GM23338 (cell line): ENCODE data around the gene SNPH. TPM values are rescaled to one million over a fixed set of nuclear protein-coding genes. Genes with fewer than 3 reads are reported as not detected.
A peak's percentile ranks its signal among the peaks of the same experiment; 100 is the strongest.

Experiments used
- ATAC-seq: fragments of 200-7000 bp; cut with Tn5 transposase; 3 replicates; pipeline ENCODE4 v1.9.1; 2020
- DNase-seq: peaks from one replicate; pipeline ENCODE4 v3.0.0-alpha.2; 2015; ENCODE audit warnings: low spot score
- H2AFZ ChIP-seq: fragments of 200-600 bp; sonication (generic); 2 replicates; pipeline ENCODE4 v1.8.0; 2016; ENCODE audit warnings: antibody characterized with exemption, mild to moderate bottlenecking, moderate library complexity
- H3F3A ChIP-seq: fragments of 200-600 bp; sonication (generic); replicated peaks from 2 replicates; pipeline ENCODE4 v1.8.0; 2017; ENCODE audit warnings: antibody characterized with exemption, mixed run types, low read depth
- H3K27ac ChIP-seq: fragments of 200-600 bp; sonication (generic); 2 replicates; pipeline ENCODE4 v1.6.1; 2016; ENCODE audit warnings: low read depth
- H3K27me3 ChIP-seq: fragments of 200-600 bp; sonication (generic); 2 replicates; pipeline ENCODE4 v1.8.0; 2016; ENCODE audit warnings: mild to moderate bottlenecking, mixed run types, moderate library complexity; ENCODE audit not compliant: insufficient read depth
- H3K36me3 ChIP-seq: fragments of 200-600 bp; sonication (generic); 2 replicates; pipeline ENCODE4 v1.8.0; 2016; ENCODE audit warnings: mild to moderate bottlenecking; ENCODE audit not compliant: insufficient read depth
- H3K4me1 ChIP-seq: fragments of 200-600 bp; sonication (generic); 2 replicates; pipeline ENCODE4 v1.8.0; 2016; ENCODE audit warnings: mild to moderate bottlenecking, moderate library complexity; ENCODE audit not compliant: insufficient read depth
- H3K4me2 ChIP-seq: fragments of 200-600 bp; sonication (generic); 2 replicates; pipeline ENCODE4 v1.7.1; 2017; ENCODE audit warnings: mixed run types
- H3K4me3 ChIP-seq: fragments of 200-600 bp; sonication (generic); 2 replicates; pipeline ENCODE4 v1.6.1; 2016; ENCODE audit warnings: mixed run types
- H3K79me2 ChIP-seq: fragments of 200-600 bp; sonication (generic); replicated peaks from 2 replicates; pipeline ENCODE4 v1.8.0; 2017; ENCODE audit warnings: mild to moderate bottlenecking; ENCODE audit not compliant: insufficient read depth
- H3K9me2 ChIP-seq: fragments of 200-600 bp; sonication (generic); 2 replicates; pipeline ENCODE4 v1.8.0; 2017; ENCODE audit not compliant: insufficient read depth
- H4K20me1 ChIP-seq: fragments of 200-600 bp; sonication (generic); replicated peaks from 2 replicates; pipeline ENCODE4 v1.8.0; 2017; ENCODE audit warnings: mild to moderate bottlenecking; ENCODE audit not compliant: insufficient read depth
- H3K27ac Mint-ChIP-seq: 2 replicates; pipeline ENCODE4 v1.8.0; 2020; ENCODE audit warnings: inconsistent platforms, mild to moderate bottlenecking, moderate library complexity, mixed read lengths
- H3K27me3 Mint-ChIP-seq: 3 replicates; pipeline ENCODE4 v1.8.0; 2022; ENCODE audit warnings: low read depth, mild to moderate bottlenecking, moderate library complexity, mixed read lengths, inconsistent platforms; ENCODE audit not compliant: insufficient read depth, poor library complexity
- H3K36me3 Mint-ChIP-seq: 3 replicates; pipeline ENCODE4 v1.8.0; 2021; ENCODE audit warnings: low read depth, mild to moderate bottlenecking, inconsistent platforms, moderate library complexity, mixed read lengths
- H3K4me1 Mint-ChIP-seq: 3 replicates; pipeline ENCODE4 v1.8.0; 2020; ENCODE audit warnings: mild to moderate bottlenecking, inconsistent platforms, mixed read lengths
- H3K4me3 Mint-ChIP-seq: 3 replicates; pipeline ENCODE4 v1.8.0; 2021; ENCODE audit warnings: moderate library complexity, mild to moderate bottlenecking, inconsistent platforms, mixed read lengths
- H3K9me3 Mint-ChIP-seq: 3 replicates; pipeline ENCODE4 v1.8.0; 2020; ENCODE audit warnings: moderate library complexity, mild to moderate bottlenecking, inconsistent platforms, mixed read lengths
- CREB1 ChIP-seq: fragments of 250-450 bp; sonication (Bioruptor Pico); IDR thresholded peaks from 2 replicates; pipeline ENCODE4 v1.5.0; 2020; ENCODE audit warnings: low read depth, mild to moderate bottlenecking, moderate library complexity
- ETS1 ChIP-seq: IDR thresholded peaks from 2 replicates; pipeline ENCODE4 v1.6.1; 2016; ENCODE audit warnings: antibody characterized with exemption
- EZH2 ChIP-seq: fragments of 200-600 bp; sonication (generic); IDR thresholded peaks from one replicate; pipeline ENCODE4 v1.8.0; 2017; ENCODE audit warnings: antibody characterized with exemption, mild to moderate bottlenecking, low read depth; ENCODE audit not compliant: unreplicated experiment
- EZH2phosphoT487 ChIP-seq: fragments of 200-600 bp; sonication (generic); IDR thresholded peaks from one replicate; pipeline ENCODE4 v1.8.1; 2018; ENCODE audit warnings: antibody characterized with exemption; ENCODE audit not compliant: unreplicated experiment
- JUNB ChIP-seq: IDR thresholded peaks from one replicate; pipeline ENCODE4 v1.6.1; 2016; ENCODE audit warnings: antibody characterized with exemption; ENCODE audit not compliant: unreplicated experiment
- NANOG ChIP-seq: IDR thresholded peaks from 2 replicates; pipeline ENCODE4 v1.6.1; 2016; ENCODE audit warnings: antibody characterized with exemption, borderline replicate concordance
- POLR2AphosphoS5 ChIP-seq: IDR thresholded peaks from 2 replicates; pipeline ENCODE4 v1.6.1; 2016; ENCODE audit warnings: antibody characterized with exemption, low read depth
- STAT1 ChIP-seq: IDR thresholded peaks from one replicate; pipeline ENCODE4 v1.6.1; 2016; ENCODE audit warnings: antibody characterized with exemption; ENCODE audit not compliant: unreplicated experiment
- ZNF114 ChIP-seq: fragments of 250-450 bp; sonication (Bioruptor Pico); IDR thresholded peaks from 2 replicates; pipeline ENCODE4 v1.5.0; 2020; ENCODE audit warnings: mild to moderate bottlenecking, moderate library complexity
- ZNF331 ChIP-seq: fragments of 250-450 bp; sonication (Bioruptor Pico); IDR thresholded peaks from 2 replicates; pipeline ENCODE4 v1.5.0; 2020; ENCODE audit warnings: low read depth, mild to moderate bottlenecking, moderate library complexity
- polyA plus RNA-seq: library from polyadenylated mRNA; unstranded; fragments of >200 nt; fragmentation: Nextera tagmentation; extraction: Ambion mirVana; gene quantifications from 2 replicates; pipeline ENCODE4 v1.2.1, GENCODE V29; 2016
- total RNA-seq: library from RNA; depleted of rRNA; stranded (reverse); fragments of >200 nt; shearing (Covaris generic); gene quantifications from 2 replicates; pipeline ENCODE4 v1.2.3, GENCODE V29; 2014
- TF ChIP-seq, protein P1 (sequence below): IDR thresholded peaks from one replicate; pipeline ENCODE4 v1.6.1; 2018; ENCODE audit warnings: antibody characterized with exemption; ENCODE audit not compliant: unreplicated experiment
- TF ChIP-seq, protein P2 (sequence below), 2 experiments: fragments of 200-600 bp in 1 of 2; sonication (generic) in 1 of 2; conservative IDR thresholded peaks; 2 replicates each; pipeline versions ENCODE4 v1.5.1 to v1.6.1; 2016 to 2017; ENCODE audit warnings: antibody characterized with exemption in 2 of 2, low read depth in 2 of 2, mild to moderate bottlenecking in 2 of 2, moderate library complexity in 1 of 2
- TF ChIP-seq, protein P3 (sequence below): fragments of 250-450 bp; sonication (Bioruptor Pico); IDR thresholded peaks from 2 replicates; pipeline ENCODE4 v1.5.0; 2020; ENCODE audit warnings: mild to moderate bottlenecking, moderate library complexity

SNPH gene
- total and polyA plus RNA-seq, 2 experiments from 2014 or later = 1.5 to 5.8 TPM

- H3K4me2 ChIP-seq = no peak overlapping the region
- ATAC-seq = peak; percentile 42; the same call in 2 of the 3 replicates
- no peaks in the 10 kb centered on the region for H3K4me1 ChIP-seq
- Mint-ChIP-seq H3K36me3 (no peaks in the 10 kb centered on the region), H3K27ac (no peak overlapping the region), H3K4me3 (no peak overlapping the region), H3K27me3 (peaks cover 5% of the 10 kb centered on the region), H3K4me1 (peaks cover 2% of the 10 kb centered on the region; the same call in 2 of the 3 replicates), H3K9me3 (no peaks in the 10 kb centered on the region)
- no peaks in the 10 kb centered on the region for H3K36me3 ChIP-seq
- no peak overlapping the region for H2AFZ ChIP-seq
- DNase-seq = no peak
- no peaks in the 10 kb centered on the region for H4K20me1 ChIP-seq
- H3K9me2 ChIP-seq = no peaks in the 10 kb centered on the region
- no peak overlapping the region for H3K27ac ChIP-seq
- no peak for TF ChIP-seq POLR2AphosphoS5
- TF ChIP-seq, protein P1, sequence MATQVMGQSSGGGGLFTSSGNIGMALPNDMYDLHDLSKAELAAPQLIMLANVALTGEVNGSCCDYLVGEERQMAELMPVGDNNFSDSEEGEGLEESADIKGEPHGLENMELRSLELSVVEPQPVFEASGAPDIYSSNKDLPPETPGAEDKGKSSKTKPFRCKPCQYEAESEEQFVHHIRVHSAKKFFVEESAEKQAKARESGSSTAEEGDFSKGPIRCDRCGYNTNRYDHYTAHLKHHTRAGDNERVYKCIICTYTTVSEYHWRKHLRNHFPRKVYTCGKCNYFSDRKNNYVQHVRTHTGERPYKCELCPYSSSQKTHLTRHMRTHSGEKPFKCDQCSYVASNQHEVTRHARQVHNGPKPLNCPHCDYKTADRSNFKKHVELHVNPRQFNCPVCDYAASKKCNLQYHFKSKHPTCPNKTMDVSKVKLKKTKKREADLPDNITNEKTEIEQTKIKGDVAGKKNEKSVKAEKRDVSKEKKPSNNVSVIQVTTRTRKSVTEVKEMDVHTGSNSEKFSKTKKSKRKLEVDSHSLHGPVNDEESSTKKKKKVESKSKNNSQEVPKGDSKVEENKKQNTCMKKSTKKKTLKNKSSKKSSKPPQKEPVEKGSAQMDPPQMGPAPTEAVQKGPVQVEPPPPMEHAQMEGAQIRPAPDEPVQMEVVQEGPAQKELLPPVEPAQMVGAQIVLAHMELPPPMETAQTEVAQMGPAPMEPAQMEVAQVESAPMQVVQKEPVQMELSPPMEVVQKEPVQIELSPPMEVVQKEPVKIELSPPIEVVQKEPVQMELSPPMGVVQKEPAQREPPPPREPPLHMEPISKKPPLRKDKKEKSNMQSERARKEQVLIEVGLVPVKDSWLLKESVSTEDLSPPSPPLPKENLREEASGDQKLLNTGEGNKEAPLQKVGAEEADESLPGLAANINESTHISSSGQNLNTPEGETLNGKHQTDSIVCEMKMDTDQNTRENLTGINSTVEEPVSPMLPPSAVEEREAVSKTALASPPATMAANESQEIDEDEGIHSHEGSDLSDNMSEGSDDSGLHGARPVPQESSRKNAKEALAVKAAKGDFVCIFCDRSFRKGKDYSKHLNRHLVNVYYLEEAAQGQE = no peak
- TF ChIP-seq STAT1 = no peak
- TF ChIP-seq, protein P2, sequence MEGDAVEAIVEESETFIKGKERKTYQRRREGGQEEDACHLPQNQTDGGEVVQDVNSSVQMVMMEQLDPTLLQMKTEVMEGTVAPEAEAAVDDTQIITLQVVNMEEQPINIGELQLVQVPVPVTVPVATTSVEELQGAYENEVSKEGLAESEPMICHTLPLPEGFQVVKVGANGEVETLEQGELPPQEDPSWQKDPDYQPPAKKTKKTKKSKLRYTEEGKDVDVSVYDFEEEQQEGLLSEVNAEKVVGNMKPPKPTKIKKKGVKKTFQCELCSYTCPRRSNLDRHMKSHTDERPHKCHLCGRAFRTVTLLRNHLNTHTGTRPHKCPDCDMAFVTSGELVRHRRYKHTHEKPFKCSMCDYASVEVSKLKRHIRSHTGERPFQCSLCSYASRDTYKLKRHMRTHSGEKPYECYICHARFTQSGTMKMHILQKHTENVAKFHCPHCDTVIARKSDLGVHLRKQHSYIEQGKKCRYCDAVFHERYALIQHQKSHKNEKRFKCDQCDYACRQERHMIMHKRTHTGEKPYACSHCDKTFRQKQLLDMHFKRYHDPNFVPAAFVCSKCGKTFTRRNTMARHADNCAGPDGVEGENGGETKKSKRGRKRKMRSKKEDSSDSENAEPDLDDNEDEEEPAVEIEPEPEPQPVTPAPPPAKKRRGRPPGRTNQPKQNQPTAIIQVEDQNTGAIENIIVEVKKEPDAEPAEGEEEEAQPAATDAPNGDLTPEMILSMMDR (conservative IDR thresholded peaks at IDR 0.05; ENCODE audit: low read depth in 2 of 2) = no peak
- no peak for TF ChIP-seq EZH2
- no peak for TF ChIP-seq EZH2phosphoT487
- TF ChIP-seq, protein P3, sequence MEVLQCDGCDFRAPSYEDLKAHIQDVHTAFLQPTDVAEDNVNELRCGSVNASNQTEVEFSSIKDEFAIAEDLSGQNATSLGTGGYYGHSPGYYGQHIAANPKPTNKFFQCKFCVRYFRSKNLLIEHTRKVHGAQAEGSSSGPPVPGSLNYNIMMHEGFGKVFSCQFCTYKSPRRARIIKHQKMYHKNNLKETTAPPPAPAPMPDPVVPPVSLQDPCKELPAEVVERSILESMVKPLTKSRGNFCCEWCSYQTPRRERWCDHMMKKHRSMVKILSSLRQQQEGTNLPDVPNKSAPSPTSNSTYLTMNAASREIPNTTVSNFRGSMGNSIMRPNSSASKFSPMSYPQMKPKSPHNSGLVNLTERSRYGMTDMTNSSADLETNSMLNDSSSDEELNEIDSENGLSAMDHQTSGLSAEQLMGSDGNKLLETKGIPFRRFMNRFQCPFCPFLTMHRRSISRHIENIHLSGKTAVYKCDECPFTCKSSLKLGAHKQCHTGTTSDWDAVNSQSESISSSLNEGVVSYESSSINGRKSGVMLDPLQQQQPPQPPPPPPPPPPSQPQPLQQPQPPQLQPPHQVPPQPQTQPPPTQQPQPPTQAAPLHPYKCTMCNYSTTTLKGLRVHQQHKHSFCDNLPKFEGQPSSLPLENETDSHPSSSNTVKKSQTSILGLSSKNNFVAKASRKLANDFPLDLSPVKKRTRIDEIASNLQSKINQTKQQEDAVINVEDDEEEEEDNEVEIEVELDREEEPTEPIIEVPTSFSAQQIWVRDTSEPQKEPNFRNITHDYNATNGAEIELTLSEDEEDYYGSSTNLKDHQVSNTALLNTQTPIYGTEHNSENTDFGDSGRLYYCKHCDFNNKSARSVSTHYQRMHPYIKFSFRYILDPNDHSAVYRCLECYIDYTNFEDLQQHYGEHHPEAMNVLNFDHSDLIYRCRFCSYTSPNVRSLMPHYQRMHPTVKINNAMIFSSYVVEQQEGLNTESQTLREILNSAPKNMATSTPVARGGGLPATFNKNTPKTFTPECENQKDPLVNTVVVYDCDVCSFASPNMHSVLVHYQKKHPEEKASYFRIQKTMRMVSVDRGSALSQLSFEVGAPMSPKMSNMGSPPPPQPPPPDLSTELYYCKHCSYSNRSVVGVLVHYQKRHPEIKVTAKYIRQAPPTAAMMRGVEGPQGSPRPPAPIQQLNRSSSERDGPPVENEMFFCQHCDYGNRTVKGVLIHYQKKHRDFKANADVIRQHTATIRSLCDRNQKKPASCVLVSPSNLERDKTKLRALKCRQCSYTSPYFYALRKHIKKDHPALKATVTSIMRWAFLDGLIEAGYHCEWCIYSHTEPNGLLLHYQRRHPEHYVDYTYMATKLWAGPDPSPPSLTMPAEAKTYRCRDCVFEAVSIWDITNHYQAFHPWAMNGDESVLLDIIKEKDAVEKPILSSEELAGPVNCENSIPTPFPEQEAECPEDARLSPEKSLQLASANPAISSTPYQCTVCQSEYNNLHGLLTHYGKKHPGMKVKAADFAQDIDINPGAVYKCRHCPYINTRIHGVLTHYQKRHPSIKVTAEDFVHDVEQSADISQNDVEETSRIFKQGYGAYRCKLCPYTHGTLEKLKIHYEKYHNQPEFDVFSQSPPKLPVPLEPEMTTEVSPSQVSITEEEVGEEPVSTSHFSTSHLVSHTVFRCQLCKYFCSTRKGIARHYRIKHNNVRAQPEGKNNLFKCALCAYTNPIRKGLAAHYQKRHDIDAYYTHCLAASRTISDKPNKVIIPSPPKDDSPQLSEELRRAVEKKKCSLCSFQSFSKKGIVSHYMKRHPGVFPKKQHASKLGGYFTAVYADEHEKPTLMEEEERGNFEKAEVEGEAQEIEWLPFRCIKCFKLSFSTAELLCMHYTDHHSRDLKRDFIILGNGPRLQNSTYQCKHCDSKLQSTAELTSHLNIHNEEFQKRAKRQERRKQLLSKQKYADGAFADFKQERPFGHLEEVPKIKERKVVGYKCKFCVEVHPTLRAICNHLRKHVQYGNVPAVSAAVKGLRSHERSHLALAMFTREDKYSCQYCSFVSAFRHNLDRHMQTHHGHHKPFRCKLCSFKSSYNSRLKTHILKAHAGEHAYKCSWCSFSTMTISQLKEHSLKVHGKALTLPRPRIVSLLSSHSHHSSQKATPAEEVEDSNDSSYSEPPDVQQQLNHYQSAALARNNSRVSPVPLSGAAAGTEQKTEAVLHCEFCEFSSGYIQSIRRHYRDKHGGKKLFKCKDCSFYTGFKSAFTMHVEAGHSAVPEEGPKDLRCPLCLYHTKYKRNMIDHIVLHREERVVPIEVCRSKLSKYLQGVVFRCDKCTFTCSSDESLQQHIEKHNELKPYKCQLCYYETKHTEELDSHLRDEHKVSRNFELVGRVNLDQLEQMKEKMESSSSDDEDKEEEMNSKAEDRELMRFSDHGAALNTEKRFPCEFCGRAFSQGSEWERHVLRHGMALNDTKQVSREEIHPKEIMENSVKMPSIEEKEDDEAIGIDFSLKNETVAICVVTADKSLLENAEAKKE (CRISPR knock-in tag) = no peak
- no peak for TF ChIP-seq CREB1 (CRISPR knock-in tag)
- no peak for TF ChIP-seq ZNF331
- TF ChIP-seq ETS1 = no peak
- no peak for TF ChIP-seq NANOG
- TF ChIP-seq ZNF114 (CRISPR knock-in tag) = no peak
- no peak for TF ChIP-seq JUNB
- H3F3A ChIP-seq = no peaks in the 10 kb centered on the region
- H3K79me2 ChIP-seq = no peaks in the 10 kb centered on the region
- no peak overlapping the region for H3K4me3 ChIP-seq
- no peaks in the 10 kb centered on the region for H3K27me3 ChIP-seq
Observed at GRCh38 chr20:1274485-1275311, 8.6 kb downstream of the SNPH start.
